ENCODE results near the gene CTNNA2.
A peak's percentile ranks its signal among the peaks of the same experiment; 100 is the strongest.

Gene CTNNA2

DNA sequence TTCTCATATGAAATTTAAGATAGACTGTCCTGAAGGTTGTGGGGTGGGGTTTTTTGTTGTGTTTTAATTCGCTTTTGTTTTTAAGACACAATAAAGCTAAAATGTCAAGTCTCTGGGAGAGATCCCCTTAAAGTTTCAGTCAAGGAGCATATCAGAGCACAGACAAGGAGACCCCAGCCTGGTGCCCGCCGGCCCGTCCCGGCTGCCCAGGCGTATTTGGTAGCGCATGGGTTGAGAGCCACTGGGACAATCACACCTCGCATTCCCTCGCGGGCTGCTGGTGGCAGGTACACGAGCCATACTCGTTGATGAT is 789.1 kb downstream of the CTNNA2 start:
- no peak for DNase-seq

DNA sequence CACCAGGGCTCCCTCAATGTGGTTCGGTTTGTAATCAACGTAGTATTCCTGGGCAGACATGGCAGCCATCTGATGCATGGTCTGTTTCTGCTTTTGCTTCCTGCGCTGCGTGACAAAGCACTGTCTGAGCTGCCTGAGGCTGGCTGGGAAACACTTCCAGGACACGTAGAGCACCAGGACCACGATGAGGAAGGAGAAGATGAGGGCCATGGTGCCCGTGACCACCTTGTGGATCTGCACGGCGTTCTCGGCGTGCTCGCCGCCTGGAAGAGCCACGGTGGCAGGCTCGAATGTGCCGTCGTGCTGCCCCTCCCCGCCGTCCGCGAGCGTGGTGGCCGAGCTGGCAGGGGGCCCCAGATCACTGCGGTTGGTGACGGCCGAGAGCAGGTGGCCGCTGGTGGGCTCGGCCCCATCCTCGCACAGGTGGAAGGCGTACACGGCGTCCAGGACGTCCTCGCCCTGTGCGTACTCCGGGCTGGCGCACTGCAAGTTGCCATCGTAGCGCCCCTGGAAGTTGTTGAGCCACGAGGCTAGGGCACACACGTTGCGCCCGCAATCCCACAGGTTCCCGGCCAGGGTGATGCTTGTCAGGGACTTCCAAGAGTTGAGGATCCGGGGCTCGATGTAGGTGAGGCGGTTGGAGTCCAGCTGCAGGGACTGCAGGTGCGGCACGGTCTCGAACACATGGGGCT is 789.6 kb downstream of the CTNNA2 start:
- DNase-seq = no peak

DNA sequence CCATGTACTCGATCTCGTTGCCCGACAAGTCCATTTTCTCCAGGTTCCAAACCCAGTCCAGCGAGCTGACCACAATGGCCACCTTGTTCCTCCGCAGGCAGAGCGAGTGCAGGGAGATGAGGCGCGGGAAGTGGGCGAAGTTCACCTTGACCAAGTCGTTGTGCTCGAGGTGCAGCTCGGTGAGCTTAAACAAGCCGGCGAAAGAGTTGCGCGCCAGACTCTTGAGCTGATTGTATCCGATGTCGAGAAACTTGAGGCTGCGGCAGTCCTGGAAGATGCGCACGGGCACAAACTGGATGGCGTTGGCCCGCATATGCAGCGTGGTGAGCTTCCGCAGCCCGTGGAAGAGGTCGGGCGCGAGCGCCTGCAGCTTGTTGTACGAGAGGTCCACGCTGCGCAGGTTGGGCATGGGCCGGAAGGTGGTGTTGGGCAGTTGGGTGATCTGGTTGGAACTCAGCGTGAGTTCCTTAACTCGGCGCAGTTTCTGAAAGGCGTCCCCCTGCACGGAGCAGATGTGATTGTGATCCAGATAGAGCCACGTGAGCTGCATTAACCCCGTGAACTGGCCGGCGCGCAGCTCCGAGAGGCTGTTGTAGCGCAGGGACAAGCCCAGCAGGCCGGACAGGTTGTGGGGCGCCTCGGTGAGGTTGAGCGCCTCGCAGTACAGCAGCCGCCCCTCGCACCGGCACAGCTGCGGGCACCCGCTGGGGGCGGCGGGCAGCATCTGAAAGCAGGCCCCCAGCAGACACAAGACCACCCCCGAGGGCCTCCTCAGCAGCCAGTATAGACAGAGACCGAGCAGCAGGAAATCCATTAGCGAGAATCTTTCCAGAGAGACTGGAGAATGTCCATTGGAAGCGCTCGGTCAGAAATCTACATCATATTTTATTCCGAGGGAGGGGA is 790.4 kb downstream of the CTNNA2 start:
- DNase-seq = no peak

DNA sequence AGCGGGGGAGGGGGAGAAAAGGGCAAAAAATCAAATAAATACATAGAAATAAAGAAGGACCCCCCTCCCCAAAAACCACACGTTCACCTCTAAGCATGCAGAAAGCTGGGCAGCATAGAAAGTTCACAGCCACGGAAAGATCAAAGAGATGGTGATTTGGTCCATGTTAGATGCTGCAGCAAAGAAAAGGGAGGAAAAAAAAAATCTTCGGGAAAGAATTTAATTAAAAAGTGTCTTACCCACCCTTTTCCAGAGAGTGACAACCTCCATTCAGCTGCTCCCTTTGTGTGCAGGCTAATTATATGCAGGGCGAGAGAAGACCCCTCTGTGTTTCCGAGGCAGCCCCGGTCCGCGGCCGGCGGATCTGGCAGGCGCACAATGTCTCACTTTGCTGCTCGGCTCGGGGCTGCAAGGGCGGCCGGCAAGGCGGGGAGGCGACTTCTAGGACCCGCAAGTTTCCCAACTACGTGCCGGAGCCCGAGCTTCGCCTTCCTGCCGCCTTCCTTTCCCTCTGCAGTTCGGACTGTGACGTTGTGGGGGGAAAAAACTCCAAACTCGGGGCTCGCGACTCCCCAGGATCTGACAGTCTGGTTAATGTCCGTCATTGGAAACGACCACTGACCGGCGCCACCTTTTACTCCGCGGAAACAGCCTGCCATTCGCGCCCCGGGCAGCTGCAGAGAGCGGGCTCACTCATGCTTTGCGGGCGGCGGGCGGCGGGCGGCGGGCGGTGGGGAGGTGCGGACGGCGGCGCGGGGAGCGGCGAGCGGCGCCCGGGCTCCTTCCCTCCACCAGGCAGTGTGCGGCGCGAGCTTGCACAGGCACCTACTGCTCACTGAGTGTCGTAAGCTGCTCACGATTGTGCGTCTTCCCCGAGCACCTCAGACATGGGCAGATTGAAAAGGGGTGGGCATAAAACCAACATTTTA is 791.3 kb downstream of the CTNNA2 start, which contains the start of gene LRRTM1:
Gene LRRTM1 (minus strand): TSS at position 844 of the 929 bp plus-strand sequence. CDS start 933 bp downstream, outside the sequence.
- no peak for DNase-seq

DNA sequence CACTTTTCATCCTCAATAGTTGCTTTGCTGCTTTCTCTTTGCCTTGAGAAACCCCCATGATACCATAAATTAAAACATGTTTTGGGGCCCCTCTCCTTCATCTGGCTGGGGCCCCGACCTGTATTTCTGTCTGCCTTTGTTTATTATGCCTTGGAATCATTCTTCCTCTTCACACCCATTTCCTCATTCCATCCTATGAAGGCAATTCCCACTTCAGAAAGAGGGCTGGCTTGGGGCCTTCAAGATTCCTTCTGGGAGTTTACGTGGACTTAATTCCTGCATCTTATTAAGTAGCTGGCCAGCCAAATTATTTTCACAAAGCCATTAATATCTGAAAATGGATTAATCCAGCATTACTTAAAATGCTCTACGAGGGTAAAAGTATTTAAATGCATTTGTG is 798.5 kb downstream of the CTNNA2 start:
- DNase-seq = no peak

DNA sequence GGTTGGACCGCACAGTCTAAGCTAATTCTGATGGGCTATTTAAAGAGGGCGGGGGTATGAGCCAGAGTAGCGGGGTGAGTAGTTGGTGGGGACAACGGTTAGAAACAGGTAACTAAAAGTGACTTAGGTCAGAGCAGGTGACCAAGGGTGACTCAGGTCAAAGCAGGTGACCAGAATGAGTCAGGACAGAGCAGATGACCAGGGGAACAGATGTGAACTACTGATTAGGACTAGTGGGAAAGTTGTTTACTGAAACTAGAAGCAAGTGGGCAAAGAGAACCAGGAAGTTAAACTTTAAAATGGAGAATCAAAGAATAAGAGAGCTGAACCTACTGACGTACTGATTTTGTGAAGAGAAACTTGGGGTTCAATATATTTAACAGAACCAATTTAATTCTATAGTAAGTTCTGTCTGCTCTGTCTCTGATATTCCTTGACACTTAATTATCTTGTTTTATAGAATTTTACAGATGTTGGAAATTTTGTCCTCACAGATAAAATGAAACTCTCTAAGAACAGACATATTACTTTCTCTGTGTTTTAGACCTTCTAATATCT is 799.5 kb downstream of the CTNNA2 start:
- DNase-seq = no peak

DNA sequence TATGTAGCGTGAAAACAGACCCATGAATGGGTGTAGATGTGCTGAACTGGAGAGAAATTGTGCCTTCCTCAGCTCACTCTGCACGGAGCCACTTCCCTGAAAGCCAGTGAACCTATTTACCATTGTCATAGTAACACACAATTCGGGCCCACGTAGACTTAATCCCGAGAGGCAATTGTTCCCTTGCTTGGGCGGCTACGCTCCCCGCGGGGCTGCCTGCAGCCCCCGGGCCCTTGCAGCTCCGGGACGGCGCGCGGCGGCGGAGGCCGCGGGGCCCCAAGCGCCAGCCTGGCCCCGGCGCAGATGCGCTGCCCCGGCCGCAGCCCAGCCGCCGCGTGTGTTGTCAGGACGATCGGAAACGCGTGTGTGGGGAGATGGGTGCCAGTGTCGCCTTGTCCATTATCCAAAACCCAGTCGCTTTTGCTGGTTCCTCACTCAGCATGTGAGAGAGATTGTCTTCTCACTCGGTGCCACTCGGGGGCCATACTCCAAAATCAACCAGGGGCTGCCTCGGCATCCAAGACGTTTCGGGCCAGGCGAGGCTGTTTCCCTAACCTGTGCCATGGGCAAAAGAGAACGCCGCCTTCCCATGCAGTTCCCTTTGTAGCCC is 809.6 kb downstream of the CTNNA2 start:
- DNase-seq = no peak

DNA sequence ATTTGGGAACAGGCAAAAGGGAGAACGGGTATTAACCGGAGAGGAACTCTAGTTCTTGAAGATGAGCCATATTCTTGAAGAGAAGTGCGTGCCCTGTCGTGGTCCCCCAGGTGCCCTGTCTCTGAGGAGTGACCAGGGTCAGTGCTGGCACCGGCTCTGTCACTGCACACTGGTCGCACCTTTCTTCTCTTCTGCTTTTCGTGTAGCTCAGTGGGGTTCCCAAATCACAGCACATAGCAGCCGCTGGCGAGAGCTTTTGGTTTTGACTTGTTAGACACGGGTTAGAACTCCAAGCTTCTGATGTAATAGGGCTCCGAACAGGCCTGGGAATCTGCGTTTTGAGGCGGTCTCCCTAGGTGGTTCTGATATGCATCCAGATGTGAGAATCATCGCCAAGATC is 810.1 kb downstream of the CTNNA2 start:
- no peak for DNase-seq

DNA sequence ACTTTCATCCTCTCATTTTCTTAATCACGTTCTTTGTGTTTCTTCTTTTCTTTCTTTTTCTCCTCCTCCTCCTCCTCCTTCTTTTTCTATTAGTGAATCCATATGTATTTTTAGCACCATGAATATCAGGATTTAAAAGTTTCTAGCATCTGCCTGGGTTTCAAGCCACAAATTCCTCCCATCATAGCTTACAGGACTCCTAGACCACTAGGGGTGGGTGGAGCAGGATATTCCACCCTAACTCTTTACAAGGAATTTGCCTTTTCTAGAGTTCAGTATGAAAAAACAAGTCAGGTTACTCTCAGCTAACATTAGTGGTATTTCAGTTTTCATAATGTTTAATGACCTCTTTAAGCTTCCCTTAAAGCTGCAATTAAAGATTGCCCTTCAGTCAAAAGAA is 810.8 kb downstream of the CTNNA2 start:
- no peak for DNase-seq

DNA sequence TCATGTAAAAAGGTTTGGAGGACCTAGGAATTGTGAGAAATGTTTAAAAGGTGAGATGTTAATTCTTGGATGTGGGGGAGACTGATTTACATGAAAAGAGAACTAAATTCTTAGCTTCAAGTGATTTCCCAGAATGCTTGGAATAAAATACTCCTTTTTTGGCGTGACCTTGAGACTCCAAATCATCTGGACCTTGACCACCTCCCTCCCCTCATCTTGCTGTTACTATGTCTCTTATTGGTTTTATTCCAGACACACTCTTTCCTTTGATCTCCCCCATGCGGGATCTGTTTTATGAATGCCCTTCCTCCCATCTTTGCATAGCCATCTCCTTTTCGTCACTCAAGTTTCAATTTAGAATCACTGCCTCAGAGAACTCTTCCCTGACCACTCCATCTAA is 811.7 kb downstream of the CTNNA2 start:
- no peak for DNase-seq

DNA sequence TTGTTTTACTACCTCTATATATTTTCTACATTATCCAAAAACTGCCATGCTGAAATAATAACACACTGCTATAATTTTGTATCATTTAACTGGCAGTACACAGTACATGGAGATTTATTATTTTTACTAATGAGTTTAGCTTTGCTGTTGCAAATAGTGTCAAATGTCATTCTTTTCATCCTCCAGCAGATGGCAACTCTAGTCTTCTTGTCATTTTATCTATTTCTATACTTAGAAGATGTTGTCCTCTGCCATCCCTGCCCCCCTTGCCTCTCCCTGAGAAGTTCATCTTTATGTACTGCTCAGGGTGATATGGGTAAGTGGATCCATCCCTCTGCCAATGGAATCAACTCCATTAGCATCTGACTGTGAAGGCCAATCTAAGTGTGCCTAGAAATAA is 813.4 kb downstream of the CTNNA2 start:
- DNase-seq = peak in 1 of 2 experiments; percentile 13

DNA sequence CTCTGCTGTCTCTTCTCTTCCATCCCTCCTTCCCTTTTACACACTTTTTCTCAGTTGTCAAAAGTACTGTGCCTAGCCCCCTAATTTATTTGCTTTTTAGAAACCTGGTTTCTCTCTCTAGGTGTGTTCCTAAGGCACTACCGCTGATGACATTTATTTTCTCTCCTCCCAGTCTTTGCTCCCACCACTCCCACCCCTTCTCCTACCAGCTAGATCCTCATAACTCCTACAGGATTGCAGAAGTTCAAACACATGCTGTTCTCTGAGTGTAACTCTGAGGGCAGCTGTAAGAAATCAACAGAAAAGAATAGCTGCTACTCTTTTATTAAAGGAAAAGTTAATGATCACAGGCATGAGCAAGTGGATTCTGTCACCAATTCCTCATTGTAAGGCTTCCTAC is 814.0 kb downstream of the CTNNA2 start:
- no peak for DNase-seq

DNA sequence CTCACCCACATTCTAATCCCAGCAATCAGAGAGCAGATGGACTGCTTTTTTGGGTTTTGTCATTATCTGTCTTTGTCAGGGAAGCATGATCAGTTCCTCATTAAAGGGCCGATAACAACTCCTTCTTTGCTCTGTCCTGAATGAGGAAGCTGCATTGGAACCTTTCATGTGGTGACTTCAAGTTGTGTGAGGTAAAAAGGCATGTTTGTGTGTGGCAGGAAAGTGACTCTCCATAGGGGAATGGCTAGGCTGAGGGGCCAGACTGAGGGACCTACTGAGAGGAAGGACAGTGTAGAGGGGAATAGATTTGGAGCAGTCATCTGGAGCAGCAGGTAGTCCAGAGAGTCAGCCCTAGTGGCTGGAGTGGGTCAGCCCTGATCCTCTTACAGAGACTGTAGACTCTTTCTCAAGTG is 815.3 kb downstream of the CTNNA2 start:
- no peak for DNase-seq

DNA sequence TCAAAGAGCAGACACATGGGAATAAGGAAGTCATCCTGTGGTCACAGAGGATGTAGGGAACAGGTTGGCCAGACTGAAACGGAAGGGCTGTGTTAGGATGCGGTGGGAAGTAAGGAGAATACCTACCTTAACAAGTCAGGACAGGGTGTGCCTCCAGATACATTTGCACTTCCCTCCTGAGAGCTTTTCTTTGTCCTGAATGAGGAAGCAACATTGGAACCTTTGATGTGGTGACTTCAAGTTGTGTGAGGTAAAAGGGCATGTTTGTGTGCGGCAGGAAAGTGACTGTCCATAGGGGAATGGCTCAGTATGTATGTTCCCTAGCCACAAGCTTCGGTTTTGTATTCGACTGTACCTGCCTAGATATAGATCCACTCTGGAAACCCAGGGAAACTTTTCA is 816.6 kb downstream of the CTNNA2 start:
- DNase-seq = no peak

DNA sequence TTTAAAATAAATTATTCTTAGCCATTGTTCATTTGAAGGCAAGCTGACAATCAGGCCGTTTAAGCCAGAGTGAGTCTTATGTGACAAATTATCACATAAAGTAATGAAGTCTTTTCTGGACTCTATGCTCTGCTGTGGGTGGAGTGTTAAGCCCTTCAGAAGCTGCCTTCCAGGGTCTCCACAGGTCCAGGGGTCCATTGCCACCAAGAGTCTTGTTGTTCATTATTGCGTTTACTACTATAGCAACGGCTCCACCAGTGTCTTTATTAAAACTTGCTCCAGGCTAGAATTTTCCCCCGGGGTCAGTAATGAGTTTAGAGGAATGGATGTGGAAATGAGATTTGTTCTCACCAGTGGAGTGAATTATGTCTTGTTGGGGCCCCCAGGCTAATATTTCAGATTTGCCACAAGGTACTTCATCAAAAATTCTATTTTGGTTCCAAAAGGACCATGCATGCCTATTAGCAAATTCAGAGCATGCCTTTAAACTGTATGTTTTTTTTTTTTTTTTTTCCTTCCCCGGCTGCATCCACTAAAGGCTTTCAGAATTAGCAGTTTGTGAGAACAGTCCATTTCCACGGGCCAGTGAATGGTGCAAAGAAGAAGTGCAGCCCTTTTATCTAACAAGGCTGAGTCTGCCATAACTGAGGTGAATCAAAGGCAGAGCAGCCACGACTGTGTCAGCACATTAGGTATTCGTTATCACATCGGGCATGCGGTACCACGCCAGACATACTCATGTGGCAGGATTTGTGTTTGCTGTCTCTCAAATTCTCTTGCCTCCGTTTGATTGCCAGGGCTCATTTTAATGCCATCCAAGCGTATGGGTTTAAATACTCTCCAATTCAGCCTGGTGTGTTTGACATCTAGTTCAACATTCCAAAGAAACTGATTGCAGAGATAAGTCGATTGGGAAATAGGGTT is 817.9 kb downstream of the CTNNA2 start:
- DNase-seq = no peak

DNA sequence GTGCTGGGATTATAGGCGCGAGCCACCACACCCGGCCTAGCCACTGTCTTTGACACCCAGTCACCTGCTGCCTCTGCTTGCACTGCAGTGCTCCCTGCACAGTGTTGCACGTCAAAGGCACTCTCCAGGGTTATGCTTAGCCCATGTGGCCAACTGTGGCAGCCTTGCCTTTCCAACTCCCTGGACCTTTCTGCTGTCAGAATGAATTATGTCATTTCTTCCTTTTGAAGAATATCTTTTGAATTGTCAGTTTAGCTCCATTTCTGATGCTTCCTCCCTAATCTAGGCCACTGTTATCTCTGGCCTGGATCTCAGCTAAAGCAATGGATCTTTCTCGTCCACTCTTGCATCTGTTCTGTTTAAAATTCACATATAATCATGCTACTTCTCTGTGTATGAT is 821.0 kb downstream of the CTNNA2 start:
- no peak for DNase-seq

DNA sequence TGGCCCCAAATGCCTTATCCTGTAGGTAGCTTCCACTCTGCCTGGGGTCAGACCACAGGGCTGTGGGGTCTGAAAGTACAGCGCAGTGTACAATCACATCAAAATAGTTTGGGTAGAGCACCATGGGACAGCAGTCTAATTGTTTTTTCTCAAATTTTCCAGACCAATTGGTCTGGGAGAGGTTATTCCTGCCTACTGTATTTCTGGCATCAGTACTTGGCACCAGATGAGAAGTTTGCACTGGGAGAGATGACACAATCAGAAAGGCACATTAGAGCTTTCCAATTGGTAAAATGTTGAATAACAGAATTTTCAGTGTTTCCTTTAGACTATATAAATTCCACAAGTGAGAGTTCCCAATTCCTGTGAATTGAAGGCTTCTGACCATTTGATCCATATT is 822.6 kb downstream of the CTNNA2 start:
- DNase-seq = no peak

DNA sequence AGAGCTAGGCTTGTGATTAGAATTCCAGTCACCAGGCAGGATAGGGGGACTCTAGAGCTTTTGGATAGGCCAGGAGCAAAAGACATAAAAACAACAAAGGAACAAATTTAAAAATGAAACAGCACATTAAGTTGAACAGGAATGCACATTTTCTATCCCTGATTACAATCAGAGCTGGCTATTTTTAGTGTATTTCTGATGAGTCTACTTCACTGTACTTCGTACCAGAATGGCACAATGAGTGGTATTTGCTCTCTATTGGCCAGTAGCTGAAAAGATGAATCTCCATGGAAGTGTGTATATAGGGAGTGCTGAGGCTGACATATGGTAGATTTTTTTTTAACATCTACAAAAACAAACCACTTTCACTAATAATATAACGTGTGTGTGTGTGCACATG is 825.9 kb downstream of the CTNNA2 start:
- no peak for DNase-seq

DNA sequence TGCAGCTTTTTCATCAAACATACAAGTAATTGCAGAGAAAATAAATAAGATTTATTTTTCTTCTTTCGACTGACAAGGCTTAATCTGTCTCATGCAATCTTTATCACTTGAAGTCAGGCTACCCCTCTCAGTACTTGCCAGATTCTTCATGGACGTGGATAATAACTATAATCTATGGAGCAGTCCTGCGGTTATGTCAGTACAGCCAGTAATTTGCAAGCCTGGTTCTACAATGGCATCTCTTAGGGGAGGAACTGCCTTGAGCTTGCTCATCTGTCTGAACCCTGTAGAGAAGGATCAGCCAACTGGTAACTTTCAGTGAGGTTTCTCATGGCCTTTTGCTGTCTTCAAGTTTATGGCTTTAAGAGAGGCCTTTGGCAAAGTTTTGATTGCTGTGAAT is 827.2 kb downstream of the CTNNA2 start:
- DNase-seq = no peak

DNA sequence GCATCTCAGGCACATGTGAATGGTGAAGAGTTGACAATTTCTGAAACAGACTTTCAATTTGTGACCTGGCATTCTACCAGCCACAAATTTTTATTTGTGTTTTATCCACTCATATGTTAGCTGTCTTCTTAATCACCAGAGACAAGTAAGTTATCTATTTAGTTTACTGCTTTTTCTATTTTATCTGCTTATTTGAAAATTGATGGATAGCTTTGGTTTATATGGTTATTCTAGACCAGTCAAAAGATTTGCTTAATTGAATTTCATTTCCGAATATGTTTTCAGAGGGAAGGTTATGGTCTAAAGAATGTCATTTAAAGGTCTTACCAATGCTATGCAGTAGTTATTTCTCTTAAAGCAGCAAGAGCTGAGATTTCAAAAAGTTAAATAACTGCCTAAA is 835.2 kb downstream of the CTNNA2 start:
- no peak for DNase-seq

DNA sequence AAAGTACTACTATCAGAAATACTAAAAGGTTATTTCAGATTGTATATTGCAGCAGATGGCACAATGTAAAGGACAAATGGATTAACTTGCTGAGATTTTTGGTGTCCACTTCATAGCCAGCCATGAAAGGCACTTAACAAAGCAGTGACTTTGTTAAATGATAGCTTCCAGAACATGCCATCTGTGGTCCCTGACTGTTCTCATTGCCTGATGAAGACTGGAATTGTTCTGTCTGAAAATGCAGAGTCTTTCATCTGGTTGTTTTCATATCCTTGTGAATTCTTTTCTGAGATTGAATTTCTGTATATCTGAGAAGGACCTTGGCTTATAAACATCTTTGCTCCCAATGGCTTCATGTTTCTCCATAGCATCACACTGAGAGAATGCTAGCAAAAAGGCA is 836.1 kb downstream of the CTNNA2 start:
- DNase-seq = no peak

Data from NCI-H446 (cell line).